ENCODE results near the gene KCNK15.

KCNK15 gene

DNA sequence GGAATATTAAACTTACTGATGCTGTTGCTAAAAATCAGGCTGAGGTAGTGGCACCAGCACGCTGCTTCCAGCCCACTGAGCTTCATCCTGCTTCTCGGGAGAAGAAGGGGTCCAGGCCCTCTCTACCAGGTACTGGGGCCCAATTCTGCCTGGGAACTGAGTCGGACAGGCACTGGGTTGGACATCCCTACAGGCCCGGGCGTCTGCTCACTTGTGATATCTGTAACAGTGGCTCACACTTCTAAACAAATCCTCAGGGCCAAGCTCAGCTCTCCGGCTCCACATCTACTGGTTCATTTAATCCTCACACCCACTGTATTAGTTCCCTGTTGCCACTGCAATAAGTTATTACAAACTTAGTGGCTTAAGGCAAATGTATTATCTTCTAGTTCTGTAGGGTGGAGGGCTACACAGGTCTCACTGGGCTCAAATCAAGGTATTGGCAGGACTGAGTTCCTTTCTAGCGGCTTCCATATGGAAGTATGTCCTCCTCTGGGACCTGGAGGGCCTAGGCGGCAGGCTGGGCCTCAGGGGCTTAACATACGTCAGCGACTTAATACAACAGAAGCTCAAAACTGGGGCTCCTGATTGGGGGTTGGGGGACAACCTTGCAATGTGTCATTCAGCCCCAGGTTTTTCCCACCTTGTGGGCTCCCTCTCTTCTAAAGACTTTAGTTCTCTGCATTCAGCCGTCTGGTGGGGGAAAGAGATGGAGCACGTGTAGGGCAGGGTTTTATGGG is 1.6 kb upstream of the KCNK15 start:
- no peaks in the 10 kb centered on the region for H3K79me2 ChIP-seq (ENCODE audit: insufficient read depth, low read length)
- no peak overlapping the region for H3K4me3 ChIP-seq (ENCODE audit: low read length, poor library complexity, severe bottlenecking)
- no peaks in the 10 kb centered on the region for H3F3A ChIP-seq (ENCODE audit: low read depth)
- H3K4me1 ChIP-seq (ENCODE audit: insufficient read depth, low read length, poor library complexity, severe bottlenecking), result no peaks in the 10 kb centered on the region
- H3K9me2 ChIP-seq (replicated peaks; ENCODE audit: low read depth, low read length), result no peaks in the 10 kb centered on the region
- no peaks in the 10 kb centered on the region for H4K20me1 ChIP-seq (ENCODE audit: insufficient read depth, low read length, poor library complexity, severe bottlenecking)
- H3K36me3 ChIP-seq (ENCODE audit: insufficient read depth, low read length), result no peaks in the 10 kb centered on the region
- H3K9me3 ChIP-seq (ENCODE audit: insufficient read depth, low read depth, low read length), result no peaks in the 10 kb centered on the region
- TF ChIP-seq EZH2phosphoT487 (IDR thresholded peaks at IDR 0.05; ENCODE audit: borderline replicate concordance), result no peak
- TF ChIP-seq, protein P1, sequence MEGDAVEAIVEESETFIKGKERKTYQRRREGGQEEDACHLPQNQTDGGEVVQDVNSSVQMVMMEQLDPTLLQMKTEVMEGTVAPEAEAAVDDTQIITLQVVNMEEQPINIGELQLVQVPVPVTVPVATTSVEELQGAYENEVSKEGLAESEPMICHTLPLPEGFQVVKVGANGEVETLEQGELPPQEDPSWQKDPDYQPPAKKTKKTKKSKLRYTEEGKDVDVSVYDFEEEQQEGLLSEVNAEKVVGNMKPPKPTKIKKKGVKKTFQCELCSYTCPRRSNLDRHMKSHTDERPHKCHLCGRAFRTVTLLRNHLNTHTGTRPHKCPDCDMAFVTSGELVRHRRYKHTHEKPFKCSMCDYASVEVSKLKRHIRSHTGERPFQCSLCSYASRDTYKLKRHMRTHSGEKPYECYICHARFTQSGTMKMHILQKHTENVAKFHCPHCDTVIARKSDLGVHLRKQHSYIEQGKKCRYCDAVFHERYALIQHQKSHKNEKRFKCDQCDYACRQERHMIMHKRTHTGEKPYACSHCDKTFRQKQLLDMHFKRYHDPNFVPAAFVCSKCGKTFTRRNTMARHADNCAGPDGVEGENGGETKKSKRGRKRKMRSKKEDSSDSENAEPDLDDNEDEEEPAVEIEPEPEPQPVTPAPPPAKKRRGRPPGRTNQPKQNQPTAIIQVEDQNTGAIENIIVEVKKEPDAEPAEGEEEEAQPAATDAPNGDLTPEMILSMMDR (conservative IDR thresholded peaks at IDR 0.05; ENCODE audit: low read length), result no peak
- no peak overlapping the region for H3K4me2 ChIP-seq (ENCODE audit: low read depth, low read length, poor library complexity, severe bottlenecking)
- H2AFZ ChIP-seq (ENCODE audit: low read length), result no peak overlapping the region
- H3K9ac ChIP-seq (ENCODE audit: low read depth, low read length, poor library complexity, severe bottlenecking), result no peak overlapping the region
- peaks cover 40% of the 10 kb centered on the region for H3K27me3 ChIP-seq (ENCODE audit: insufficient read depth, low read length, poor library complexity, severe bottlenecking)

DNA sequence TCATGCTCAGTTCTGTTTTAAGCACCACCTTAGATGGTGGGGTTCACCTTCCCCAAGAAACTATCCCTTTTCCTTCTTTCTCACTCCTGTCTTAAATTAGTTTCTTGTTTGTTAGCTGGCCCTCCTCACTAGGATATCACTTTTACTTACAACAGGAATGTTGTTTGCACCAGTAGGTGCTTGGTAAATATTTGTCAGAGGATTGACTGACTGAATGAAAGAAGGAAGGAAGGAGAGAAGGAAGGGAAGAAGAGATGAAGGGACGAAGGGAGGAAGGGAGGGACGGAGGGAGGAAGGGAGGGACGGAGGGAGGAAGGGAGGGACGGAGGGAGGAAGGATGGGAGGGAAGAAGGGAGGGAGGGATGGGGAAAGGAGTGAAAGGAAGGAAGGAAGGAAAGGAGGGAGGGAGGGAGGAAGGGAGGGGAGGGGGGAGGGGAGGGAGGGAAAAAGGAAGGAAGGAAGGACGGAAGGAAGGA is 505 bp upstream of the KCNK15 start:
- H3K36me3 ChIP-seq (ENCODE audit: insufficient read depth, low read length), result no peaks in the 10 kb centered on the region
- no peak overlapping the region for H2AFZ ChIP-seq (ENCODE audit: low read length)
- H3K4me2 ChIP-seq (ENCODE audit: low read depth, low read length, poor library complexity, severe bottlenecking), result no peak overlapping the region

DNA sequence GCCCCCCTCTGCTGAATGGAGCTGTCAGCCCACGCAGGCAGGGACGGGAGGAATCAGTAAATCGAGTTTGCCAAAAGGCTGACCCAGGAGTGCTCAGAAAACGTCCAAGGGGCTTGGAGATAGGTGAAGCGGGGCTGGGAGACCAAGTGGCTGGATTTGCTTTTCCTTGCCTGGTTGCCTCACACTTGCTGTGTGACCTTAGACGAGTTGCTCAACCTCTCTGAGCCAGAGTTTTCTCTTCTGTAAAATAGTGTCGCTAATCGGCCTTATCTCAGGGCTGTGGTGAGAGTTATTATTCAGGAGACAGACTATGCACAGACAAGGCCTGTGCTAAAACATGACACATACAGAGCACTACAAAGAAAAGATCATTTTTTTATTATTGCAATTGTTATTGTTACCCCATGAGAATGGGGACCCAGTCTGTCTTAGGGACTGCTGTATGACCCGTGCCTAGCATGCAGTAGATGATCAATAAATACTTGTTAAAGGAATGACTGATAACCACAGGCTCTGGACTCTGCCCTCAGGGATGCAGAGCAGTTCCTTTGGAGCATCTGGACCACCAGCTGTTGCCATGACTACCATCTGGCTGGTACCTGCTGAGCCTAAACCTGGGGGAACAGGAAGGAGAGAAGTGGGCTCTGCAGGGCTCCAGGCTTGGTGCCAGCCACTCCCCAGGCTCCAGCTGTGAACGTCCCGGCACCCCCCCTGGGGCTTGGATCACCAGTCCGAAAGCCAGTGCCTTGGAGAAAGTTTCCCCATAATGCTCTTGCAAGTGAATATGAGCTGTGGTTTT is 901 bp downstream of the KCNK15 start:
- no peak overlapping the region for H3K4me3 ChIP-seq (ENCODE audit: low read length, poor library complexity, severe bottlenecking)
- no peak for TF ChIP-seq EZH2phosphoT487 (IDR thresholded peaks at IDR 0.05; ENCODE audit: borderline replicate concordance)
- TF ChIP-seq, protein P1 (conservative IDR thresholded peaks at IDR 0.05; ENCODE audit: low read length), result no peak
- no peaks in the 10 kb centered on the region for H3K9me3 ChIP-seq (ENCODE audit: insufficient read depth, low read depth, low read length)
- peak overlapping the region; percentile 32 for H3K4me2 ChIP-seq (ENCODE audit: low read depth, low read length, poor library complexity, severe bottlenecking)
- no peaks in the 10 kb centered on the region for H3K36me3 ChIP-seq (ENCODE audit: insufficient read depth, low read length)
- H3K27me3 ChIP-seq (ENCODE audit: insufficient read depth, low read length, poor library complexity, severe bottlenecking), result peaks cover 31% of the 10 kb centered on the region
- H2AFZ ChIP-seq (ENCODE audit: low read length), result no peak overlapping the region
- H3F3A ChIP-seq (ENCODE audit: low read depth), result no peaks in the 10 kb centered on the region
- H4K20me1 ChIP-seq (ENCODE audit: insufficient read depth, low read length, poor library complexity, severe bottlenecking), result no peaks in the 10 kb centered on the region
- no peaks in the 10 kb centered on the region for H3K4me1 ChIP-seq (ENCODE audit: insufficient read depth, low read length, poor library complexity, severe bottlenecking)
- no peak overlapping the region for H3K9ac ChIP-seq (ENCODE audit: low read depth, low read length, poor library complexity, severe bottlenecking)
- no peaks in the 10 kb centered on the region for H3K79me2 ChIP-seq (ENCODE audit: insufficient read depth, low read length)
- H3K9me2 ChIP-seq (replicated peaks; ENCODE audit: low read depth, low read length), result no peaks in the 10 kb centered on the region

More for the DNA sequence above, 505 bp upstream of the KCNK15 start:
- H3K4me3 ChIP-seq (ENCODE audit: low read length, poor library complexity, severe bottlenecking), result no peak overlapping the region
- H3K4me1 ChIP-seq (ENCODE audit: insufficient read depth, low read length, poor library complexity, severe bottlenecking), result no peaks in the 10 kb centered on the region
- no peaks in the 10 kb centered on the region for H3K9me3 ChIP-seq (ENCODE audit: insufficient read depth, low read depth, low read length)
- no peaks in the 10 kb centered on the region for H3K79me2 ChIP-seq (ENCODE audit: insufficient read depth, low read length)
- H3K9ac ChIP-seq (ENCODE audit: low read depth, low read length, poor library complexity, severe bottlenecking), result no peak overlapping the region
- no peaks in the 10 kb centered on the region for H3K9me2 ChIP-seq (replicated peaks; ENCODE audit: low read depth, low read length)
- peaks cover 40% of the 10 kb centered on the region for H3K27me3 ChIP-seq (ENCODE audit: insufficient read depth, low read length, poor library complexity, severe bottlenecking)
- no peak for TF ChIP-seq EZH2phosphoT487 (IDR thresholded peaks at IDR 0.05; ENCODE audit: borderline replicate concordance)
- TF ChIP-seq, protein P1 (conservative IDR thresholded peaks at IDR 0.05; ENCODE audit: low read length), result no peak
- no peaks in the 10 kb centered on the region for H3F3A ChIP-seq (ENCODE audit: low read depth)
- H4K20me1 ChIP-seq (ENCODE audit: insufficient read depth, low read length, poor library complexity, severe bottlenecking), result no peaks in the 10 kb centered on the region
